SIG-M5 (cell line): Measurements from ENCODE around the gene ZPLD1.

Experiments used
- DNase-seq: peaks from one replicate; lab custom pipeline; 2025; lab: John Stamatoyannopoulos, UW

Gene ZPLD1

DNA sequence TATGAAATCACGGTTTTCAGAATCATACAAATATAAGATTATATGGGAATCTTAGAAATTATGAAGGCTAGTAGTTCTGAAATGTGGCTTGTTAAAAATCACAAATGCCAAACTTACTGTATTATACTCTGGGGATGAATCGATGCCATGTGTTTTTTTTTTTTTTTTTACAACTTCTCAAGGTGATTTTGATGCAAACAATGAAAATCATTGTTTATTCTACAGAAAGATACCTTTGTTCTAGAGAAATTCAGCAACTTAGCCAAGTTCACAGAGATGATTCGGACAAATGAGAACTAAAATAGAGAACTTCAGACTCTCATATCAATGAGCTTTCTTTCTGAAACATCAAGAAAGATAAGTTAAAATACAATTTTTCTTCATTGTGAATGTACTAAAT, 92.0 kb downstream of the ZPLD1 start:
- DNase-seq: no peak

DNA sequence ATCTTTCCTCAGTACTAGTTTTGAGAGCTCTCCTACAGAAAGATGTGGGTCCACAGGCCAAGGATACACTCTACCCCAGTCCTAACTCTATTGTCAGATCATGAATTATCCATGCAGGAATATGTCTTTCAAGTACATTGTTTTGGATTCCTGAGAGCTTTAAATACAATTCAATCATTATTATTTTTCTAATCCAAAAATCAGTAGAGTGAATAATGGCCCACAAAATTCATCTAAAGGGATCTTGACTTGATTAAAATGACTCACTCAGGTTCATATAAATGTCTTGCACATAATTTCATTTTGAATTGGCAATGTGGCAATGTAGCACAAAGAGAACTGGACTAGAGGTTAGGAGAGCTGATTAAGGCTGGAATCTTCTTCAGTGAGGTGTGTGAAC, 93.9 kb downstream of the ZPLD1 start:
- no peak for DNase-seq
